ENCODE measurements around the gene FAM234B.
A peak's percentile ranks its signal among the peaks of the same experiment; 100 is the strongest.

The FAM234B gene

GRCh38 chr12:13093191-13093847 is 49.1 kb downstream of the FAM234B start:
- DNase-seq (ENCODE audit: low read depth), result no peak

GRCh38 chr12:13093848-13094220 is 49.7 kb downstream of the FAM234B start:
- no peak for DNase-seq (ENCODE audit: low read depth)

GRCh38 chr12:13094367-13094766 is 50.2 kb downstream of the FAM234B start:
- DNase-seq (ENCODE audit: low read depth), result no peak

- no peak for DNase-seq (ENCODE audit: low read depth)
Observed at GRCh38 chr12:13095266-13095995, 51.2 kb downstream of the FAM234B start.

GRCh38 chr12:13097491-13098011 is 53.4 kb downstream of the FAM234B start:
- DNase-seq (ENCODE audit: low read depth), result no peak

GRCh38 chr12:13099066-13099843 is 55.1 kb downstream of the FAM234B start:
- DNase-seq (ENCODE audit: low read depth), result no peak

- DNase-seq (ENCODE audit: low read depth), result no peak
Observed at GRCh38 chr12:13099844-13100604, 55.8 kb downstream of the FAM234B start.

- no peak for DNase-seq (ENCODE audit: low read depth)
Observed at GRCh38 chr12:13100605-13100881, 56.4 kb downstream of the FAM234B start.

GRCh38 chr12:13100882-13101769 is 56.9 kb downstream of the FAM234B start:
- DNase-seq (ENCODE audit: low read depth), result peak; percentile 71

- no peak for DNase-seq (ENCODE audit: low read depth)
Observed at GRCh38 chr12:13101821-13102375, 57.7 kb downstream of the FAM234B start.

GRCh38 chr12:13102461-13103195 is 58.4 kb downstream of the FAM234B start:
- DNase-seq (ENCODE audit: low read depth), result no peak

- no peak for DNase-seq (ENCODE audit: low read depth)
Observed at GRCh38 chr12:13103391-13104033, 59.3 kb downstream of the FAM234B start, which contains the start of gene GSG1. Gene GSG1, minus strand, starts transcription at chr12:13103667. Its CDS starts 155 bp downstream, at chr12:13103512.

GRCh38 chr12:13104409-13104808 is 60.2 kb downstream of the FAM234B start:
- no peak for DNase-seq (ENCODE audit: low read depth)

GRCh38 chr12:13105781-13106180 is 61.6 kb downstream of the FAM234B start:
- DNase-seq (ENCODE audit: low read depth), result no peak

- DNase-seq (ENCODE audit: low read depth), result no peak
Observed at GRCh38 chr12:13106666-13107065, 62.5 kb downstream of the FAM234B start.

- no peak for DNase-seq (ENCODE audit: low read depth)
Observed at GRCh38 chr12:13112968-13113367, 68.8 kb downstream of the FAM234B start.

GRCh38 chr12:13114251-13115052 is 70.3 kb downstream of the FAM234B start:
- no peak for DNase-seq (ENCODE audit: low read depth)

GRCh38 chr12:13116259-13116658 is 72.1 kb downstream of the FAM234B start:
- no peak for DNase-seq (ENCODE audit: low read depth)

GRCh38 chr12:13117029-13117428 is 72.8 kb downstream of the FAM234B start:
- no peak for DNase-seq (ENCODE audit: low read depth)

Measured in stimulated activated CD8-positive, alpha-beta memory T cell treated with anti-CD3 and anti-CD28 coated beads, Interleukin-7, amount 100 ng/mL, for 24 hours (primary cell).